KBM-7 (cell line): ENCODE results near the gene VAV1.
A peak's percentile ranks its signal among the peaks of the same experiment; 100 is the strongest.
"Not testable (repeated sequence)": the region's sequence is repeated elsewhere in the genome, so short reads cannot be mapped to it uniquely, and the experiment has no call there.

ENCODE experiments used
- DNase-seq: peaks from one replicate; pipeline ENCODE4 v3.0.0-alpha.2; 2015
- in situ Hi-C: fragments of 300-500 bp; cut with MboI; formaldehyde crosslinking; loops from 2 replicates; pipeline ENCODE4 v1.14.3; 2020; ENCODE audit warnings: low sequenced_read_pairs, low pct_unique_long_range_greater_than_20kb, mixed read lengths

VAV1 gene

GRCh38 chr19:6828698-6829633 is 56.5 kb downstream of the VAV1 start:
- in situ Hi-C loops, result no loop called here
- DNase-seq, result peak; percentile 80

- in situ Hi-C loops, DNase-seq: not testable (repeated sequence)
Measured at GRCh38 chr19:6829829-6830228, 57.3 kb downstream of the VAV1 start.

- in situ Hi-C loops, result not testable (repeated sequence)
- DNase-seq, result peak; percentile 87
Measured at GRCh38 chr19:6831084-6831483, 58.6 kb downstream of the VAV1 start.

GRCh38 chr19:6832412-6832811 is 59.9 kb downstream of the VAV1 start:
- in situ Hi-C loops, result no loop called here

GRCh38 chr19:6833166-6833790 is 60.8 kb downstream of the VAV1 start:
- in situ Hi-C loops, result no loop called here
- DNase-seq, result no peak

More at GRCh38 chr19:6832412-6832811, 59.9 kb downstream of the VAV1 start:
- DNase-seq, result no peak

- DNase-seq, result no peak
Measured at GRCh38 chr19:6834433-6834832, 61.9 kb downstream of the VAV1 start.

GRCh38 chr19:6835501-6835900 is 63.0 kb downstream of the VAV1 start:
- no peak for DNase-seq
- in situ Hi-C loops, result no loop called here

More at GRCh38 chr19:6834433-6834832, 61.9 kb downstream of the VAV1 start:
- in situ Hi-C loops, result no loop called here

- in situ Hi-C loops, result no loop called here
- no peak for DNase-seq
Measured at GRCh38 chr19:6837525-6837924, 65.0 kb downstream of the VAV1 start.

- in situ Hi-C loops, result no loop called here
- DNase-seq, result no peak
Measured at GRCh38 chr19:6838062-6838655, 65.7 kb downstream of the VAV1 start.

GRCh38 chr19:6842871-6843607 is 70.5 kb downstream of the VAV1 start:
- in situ Hi-C loops, result no loop called here
- no peak for DNase-seq

GRCh38 chr19:6847828-6848200 is 75.3 kb downstream of the VAV1 start:
- no peak for DNase-seq
- in situ Hi-C loops, result no loop called here

- in situ Hi-C loops, result no loop called here
- no peak for DNase-seq
Measured at GRCh38 chr19:6848986-6849385, 76.5 kb downstream of the VAV1 start.

GRCh38 chr19:6849876-6850275 is 77.4 kb downstream of the VAV1 start:
- in situ Hi-C loops, result no loop called here

GRCh38 chr19:6851359-6851758 is 78.9 kb downstream of the VAV1 start:
- in situ Hi-C loops, result no loop called here
- no peak for DNase-seq

More at GRCh38 chr19:6849876-6850275, 77.4 kb downstream of the VAV1 start:
- no peak for DNase-seq

- in situ Hi-C loops, result no loop called here
- no peak for DNase-seq
Measured at GRCh38 chr19:6852001-6852400, 79.5 kb downstream of the VAV1 start.

GRCh38 chr19:6853868-6854267 is 81.4 kb downstream of the VAV1 start:
- DNase-seq, result no peak
- in situ Hi-C loops, result no loop called here

GRCh38 chr19:6854758-6855157 is 82.2 kb downstream of the VAV1 start:
- no peak for DNase-seq
- in situ Hi-C loops, result no loop called here

- DNase-seq, result no peak
- in situ Hi-C loops, result no loop called here
Measured at GRCh38 chr19:6856749-6857372, 84.4 kb downstream of the VAV1 start.

- no peak for DNase-seq
- in situ Hi-C loops, result no loop called here
Measured at GRCh38 chr19:6861683-6862286, 89.3 kb downstream of the VAV1 start.
